Measurements from ENCODE around the gene NOTUM.

NOTUM gene

GRCh38 chr17:81912441-81913309 is 48.3 kb downstream of the NOTUM start:
- TF ChIP-seq CTCF (IDR thresholded peaks at IDR 0.05) = no peak

- 0 out of 2 replicates have a peak, but pooled peaks have one; percentile 17 for TF ChIP-seq CTCF (IDR thresholded peaks at IDR 0.05)
Measured at GRCh38 chr17:81911969-81912368, 49.0 kb downstream of the NOTUM start.

- peak; percentile 48 for TF ChIP-seq CTCF (IDR thresholded peaks at IDR 0.05)
Measured at GRCh38 chr17:81911277-81911961, 49.6 kb downstream of the NOTUM start, which contains the start of gene PCYT2. Gene PCYT2 (minus strand): TSS chr17:81911399. CDS start chr17:81911355, 44 bp downstream.

GRCh38 chr17:81910840-81911276 is 50.1 kb downstream of the NOTUM start:
- no peak for TF ChIP-seq CTCF (IDR thresholded peaks at IDR 0.05)

- TF ChIP-seq CTCF (IDR thresholded peaks at IDR 0.05) = no peak
Measured at GRCh38 chr17:81909966-81910839, 50.8 kb downstream of the NOTUM start.

- TF ChIP-seq CTCF (IDR thresholded peaks at IDR 0.05) = no peak
Measured at GRCh38 chr17:81909231-81909630, 51.8 kb downstream of the NOTUM start.

- no peak for TF ChIP-seq CTCF (IDR thresholded peaks at IDR 0.05)
Measured at GRCh38 chr17:81908793-81909192, 52.2 kb downstream of the NOTUM start.

All from LNCAP (cell line).